Stomach (tissue), 4 donors: ENCODE results near the gene TDO2.

Source experiments
- CTCF ChIP-seq, 7 experiments: fragments of 450-650 bp in 4 of 7; fragments of 200-600 bp in 3 of 7; sonication (generic) in 3 of 7; IDR thresholded peaks; one replicate each; pipeline ENCODE4 v1.5.1; 2016 to 2019; ENCODE audit warnings: antibody characterized with exemption in 7 of 7, control low read depth in 2 of 7, mild to moderate bottlenecking in 1 of 7
- POLR2A ChIP-seq, 4 donors: fragments of 450-650 bp; IDR thresholded peaks; one replicate each; pipeline ENCODE4 v1.6.1; 2016; ENCODE audit warnings: antibody characterized with exemption in 4 of 4, control low read depth in 2 of 4, mild to moderate bottlenecking in 1 of 4, moderate library complexity in 1 of 4
- POLR2AphosphoS5 ChIP-seq, 3 donors: sonication (generic); formaldehyde crosslinking; IDR thresholded peaks; one replicate each; pipeline ENCODE4 v1.6.1; 2016; ENCODE audit warnings: antibody characterized with exemption in 3 of 3

GRCh38 chr4:155887045-155887444 is 16.5 kb upstream of the TDO2 start:
- TF ChIP-seq CTCF (IDR thresholded peaks at IDR 0.05), result no peak
- no peak for TF ChIP-seq POLR2A (IDR thresholded peaks at IDR 0.05)
- no peak for TF ChIP-seq POLR2AphosphoS5 (IDR thresholded peaks at IDR 0.05)
